CD4-positive, alpha-beta memory T cell (primary cell): ENCODE data around the gene GTF3C1. TPM values are rescaled to one million over a fixed set of nuclear protein-coding genes. Genes with fewer than 3 reads are reported as not detected.
A peak's percentile ranks its signal among the peaks of the same experiment; 100 is the strongest.

Experiments
- CTCF ChIA-PET: fragments of 350-600 bp; sonication (Branson Sonifier 250); formaldehyde crosslinking; loops from one replicate; lab custom pipeline; 2021; ENCODE audit warnings: inconsistent platforms; ENCODE audit not compliant: partially characterized antibody; lab: Charles Lee
- POLR2A ChIA-PET: fragments of 350-600 bp; sonication (Branson Sonifier 250); formaldehyde crosslinking; loops from one replicate; lab custom pipeline; 2021; ENCODE audit not compliant: partially characterized antibody; lab: Charles Lee
- DNase-seq, 5 donors: peaks; one replicate each; pipeline versions ENCODE4 v3.0.0 to v3.0.0-alpha.2; 2020 to 2022; ENCODE audit warnings: mixed read lengths in 1 of 5
- H3K27ac ChIP-seq: one replicate; pipeline ENCODE4 v1.7.0; 2013; ENCODE audit warnings: low read depth, low read length
- H3K27me3 ChIP-seq: 2 replicates; pipeline ENCODE4 v1.7.0; 2013; ENCODE audit warnings: mild to moderate bottlenecking, low read length, moderate library complexity; ENCODE audit not compliant: insufficient read depth
- H3K36me3 ChIP-seq: 2 replicates; pipeline ENCODE4 v1.7.0; 2013; ENCODE audit warnings: mild to moderate bottlenecking, low read length, moderate library complexity; ENCODE audit not compliant: insufficient read depth
- H3K4me1 ChIP-seq: 2 replicates; pipeline ENCODE4 v1.7.0; 2013; ENCODE audit warnings: mild to moderate bottlenecking, low read length, moderate library complexity; ENCODE audit not compliant: insufficient read depth
- H3K4me3 ChIP-seq, 2 donors: one replicate each; pipeline ENCODE4 v1.7.0; 2013; ENCODE audit warnings: low read length in 2 of 2, mild to moderate bottlenecking in 1 of 2
- H3K9me3 ChIP-seq, 2 donors: one replicate each; pipeline ENCODE4 v1.7.0; 2013; ENCODE audit warnings: low read length in 2 of 2, control low read depth in 1 of 2; ENCODE audit not compliant: control insufficient read depth in 1 of 2
- H3K27ac Mint-ChIP-seq, 7 donors: one replicate each; pipeline ENCODE4 v1.8.0; 2020 to 2021; ENCODE audit warnings: mixed read lengths in 7 of 7, mild to moderate bottlenecking in 6 of 7, inconsistent platforms in 3 of 7, moderate library complexity in 3 of 7
- H3K27me3 Mint-ChIP-seq, 2 donors: one replicate each; pipeline ENCODE4 v1.8.0; 2020 to 2021; ENCODE audit warnings: mixed read lengths in 2 of 2
- H3K36me3 Mint-ChIP-seq, 2 donors: one replicate each; pipeline ENCODE4 v1.8.0; 2020 to 2021; ENCODE audit warnings: mixed read lengths in 2 of 2, inconsistent platforms in 1 of 2, mild to moderate bottlenecking in 1 of 2
- H3K4me1 Mint-ChIP-seq, 4 donors: one replicate each; pipeline ENCODE4 v1.8.0; 2020 to 2021; ENCODE audit warnings: mixed read lengths in 4 of 4, mild to moderate bottlenecking in 1 of 4
- H3K4me3 Mint-ChIP-seq, 8 donors: one replicate each; pipeline ENCODE4 v1.8.0; 2020 to 2021; ENCODE audit warnings: mixed read lengths in 8 of 8, mild to moderate bottlenecking in 7 of 8, moderate library complexity in 6 of 8, inconsistent platforms in 3 of 8
- H3K9me3 Mint-ChIP-seq, 8 donors: one replicate each; pipeline ENCODE4 v1.8.0; 2020 to 2021; ENCODE audit warnings: mixed read lengths in 8 of 8, mild to moderate bottlenecking in 5 of 8, inconsistent platforms in 3 of 8, moderate library complexity in 1 of 8
- intact Hi-C: fragments of 100-400 bp; cut with micrococcal nuclease; formaldehyde crosslinking; loops from one replicate; pipeline ENCODE4 v1.15.1; 2023
- polyA plus RNA-seq, 2 donors: library from polyadenylated mRNA; unstranded; fragments of 300-500 nt; fragmentation: Illumina TruSeq; gene quantifications; one replicate each; pipeline ENCODE4 v1.2.3, GENCODE V29; 2021
- total RNA-seq, 2 experiments: library from RNA; stranded (reverse); gene quantifications; one replicate each; pipeline ENCODE4 v1.2.3, GENCODE V29; 2021

GTF3C1 gene
- total and polyA plus RNA-seq, 4 experiments from 2014 or later: 4.8 to 53.1 (median 39.5) TPM

GRCh38 chr16:27561216-27561615 lies 11.5 kb upstream of the GTF3C1 start:
- no peak for DNase-seq
- ChIA-PET CTCF (no interaction called here), POLR2A (no interaction called here)
- H3K27me3 ChIP-seq: no peaks in the 10 kb centered on the region
- H3K4me3 ChIP-seq: no peak overlapping the region
- peaks cover 0 to 3% (median 0%) of the 10 kb centered on the region in 8 donors for H3K9me3 Mint-ChIP-seq
- peaks cover 0 to 5% (median 1%) of the 10 kb centered on the region in 4 donors for H3K4me1 Mint-ChIP-seq
- peak overlapping the region in 1 of 8 donors; percentile 11 for H3K4me3 Mint-ChIP-seq
- H3K9me3 ChIP-seq: no peaks in the 10 kb centered on the region
- peaks cover 1 to 9% of the 10 kb centered on the region in 2 donors for H3K36me3 Mint-ChIP-seq
- H3K36me3 ChIP-seq: no peaks in the 10 kb centered on the region
- H3K27ac ChIP-seq: no peak overlapping the region
- intact Hi-C loops: no loop called here
- H3K4me1 ChIP-seq: no peaks in the 10 kb centered on the region
- H3K27ac Mint-ChIP-seq: peak overlapping the region in 1 of 7 donors; percentile 55
- H3K27me3 Mint-ChIP-seq: no peaks in the 10 kb centered on the region

GRCh38 chr16:27558932-27559331 lies 9.2 kb upstream of the GTF3C1 start:
- Mint-ChIP-seq H3K27me3 (no peaks in the 10 kb centered on the region), H3K36me3 (peaks cover 1 to 9% of the 10 kb centered on the region in 2 donors), H3K4me3 (no peak overlapping the region), H3K9me3 (peaks cover 0 to 3% (median 0%) of the 10 kb centered on the region in 8 donors), H3K27ac (no peak overlapping the region), H3K4me1 (peaks cover 0 to 5% (median 1%) of the 10 kb centered on the region in 4 donors)
- no peaks in the 10 kb centered on the region for H3K27me3 ChIP-seq
- no peak overlapping the region for H3K4me3 ChIP-seq
- ChIA-PET CTCF (no interaction called here), POLR2A (no interaction called here)
- intact Hi-C loops: no loop called here
- H3K4me1 ChIP-seq: no peaks in the 10 kb centered on the region
- H3K36me3 ChIP-seq: no peaks in the 10 kb centered on the region
- no peak for DNase-seq
- H3K9me3 ChIP-seq: no peaks in the 10 kb centered on the region
- no peak overlapping the region for H3K27ac ChIP-seq

- Mint-ChIP-seq H3K4me3 (no peak overlapping the region), H3K4me1 (peaks cover 0 to 5% (median 1%) of the 10 kb centered on the region in 4 donors), H3K27me3 (no peaks in the 10 kb centered on the region), H3K9me3 (peaks cover 0 to 3% (median 0%) of the 10 kb centered on the region in 8 donors), H3K36me3 (peaks cover 1 to 9% of the 10 kb centered on the region in 2 donors), H3K27ac (no peak overlapping the region)
- ChIA-PET POLR2A (no interaction called here), CTCF (no interaction called here)
- no peak overlapping the region for H3K4me3 ChIP-seq
- intact Hi-C loops: no loop called here
- H3K27me3 ChIP-seq: no peaks in the 10 kb centered on the region
- H3K4me1 ChIP-seq: no peaks in the 10 kb centered on the region
- H3K36me3 ChIP-seq: no peaks in the 10 kb centered on the region
- DNase-seq: no peak
- H3K9me3 ChIP-seq: no peaks in the 10 kb centered on the region
- H3K27ac ChIP-seq: no peak overlapping the region
Observed at GRCh38 chr16:27558434-27558833, 8.7 kb upstream of the GTF3C1 start.

- H3K9me3 Mint-ChIP-seq: peaks cover 0 to 3% (median 0%) of the 10 kb centered on the region in 8 donors
- H3K27ac Mint-ChIP-seq: peak overlapping the region in 1 of 7 donors; percentile 2
- Histone ChIP-seq H3K9me3 (no peaks in the 10 kb centered on the region), H3K27me3 (no peaks in the 10 kb centered on the region), H3K27ac (no peak overlapping the region), H3K36me3 (no peaks in the 10 kb centered on the region), H3K4me1 (no peaks in the 10 kb centered on the region), H3K4me3 (no peak overlapping the region)
- intact Hi-C loops: no loop called here
- H3K4me3 Mint-ChIP-seq: no peak overlapping the region
- POLR2A ChIA-PET: no interaction called here
- CTCF ChIA-PET: no interaction called here
- H3K27me3 Mint-ChIP-seq: no peaks in the 10 kb centered on the region
- H3K36me3 Mint-ChIP-seq: peaks cover 1 to 9% of the 10 kb centered on the region in 2 donors
- no peak for DNase-seq
- H3K4me1 Mint-ChIP-seq: peaks cover 0 to 2% (median under 1%) of the 10 kb centered on the region in 4 donors
Observed at GRCh38 chr16:27556471-27556870, 6.8 kb upstream of the GTF3C1 start.

GRCh38 chr16:27551036-27551435 lies 1.3 kb upstream of the GTF3C1 start:
- Mint-ChIP-seq H3K9me3 (peaks cover 0 to 2% (median 0%) of the 10 kb centered on the region in 8 donors), H3K27me3 (no peaks in the 10 kb centered on the region), H3K27ac (peak overlapping the region; percentile 97 to 100 (median 99)), H3K36me3 (peaks cover 4 to 19% of the 10 kb centered on the region in 2 donors), H3K4me1 (peaks cover 23 to 50% (median 36%) of the 10 kb centered on the region in 4 donors), H3K4me3 (peak overlapping the region; percentile 21 to 100 (median 98))
- DNase-seq: no peak
- peaks cover 1% of the 10 kb centered on the region for H3K36me3 ChIP-seq
- no peaks in the 10 kb centered on the region for H3K27me3 ChIP-seq
- no peaks in the 10 kb centered on the region for H3K9me3 ChIP-seq
- H3K27ac ChIP-seq: peak overlapping the region; percentile 84
- intact Hi-C loops: no loop called here
- CTCF ChIA-PET: no interaction called here
- POLR2A ChIA-PET: no interaction called here
- no peak overlapping the region for H3K4me3 ChIP-seq
- peaks cover 40% of the 10 kb centered on the region for H3K4me1 ChIP-seq

- CTCF ChIA-PET: no interaction called here
- peaks cover 6 to 19% of the 10 kb centered on the region in 2 donors for H3K36me3 Mint-ChIP-seq
- intact Hi-C loops: no loop called here
- H3K9me3 ChIP-seq: no peaks in the 10 kb centered on the region
- H3K4me1 Mint-ChIP-seq: peaks cover 23 to 51% (median 37%) of the 10 kb centered on the region in 4 donors
- peaks cover 0 to 2% (median 0%) of the 10 kb centered on the region in 8 donors for H3K9me3 Mint-ChIP-seq
- peak in 1 of 5 donors; percentile 1 for DNase-seq
- H3K4me3 Mint-ChIP-seq: peak overlapping the region; percentile 94 to 100 (median 98)
- POLR2A ChIA-PET: interaction anchor here (1.3 to 2.3 kb wide), 4 partner anchors 10 to 349 kb away, joined by 3 to 6 read pairs (median 5); no protein-coding TSS in a partner anchor
- H3K27ac Mint-ChIP-seq: peak overlapping the region; percentile 97 to 100 (median 99)
- peak overlapping the region; percentile 88 to 100 for H3K4me3 ChIP-seq
- H3K36me3 ChIP-seq: peaks cover 5% of the 10 kb centered on the region
- H3K4me1 ChIP-seq: peaks cover 40% of the 10 kb centered on the region
- no peaks in the 10 kb centered on the region for H3K27me3 ChIP-seq
- no peaks in the 10 kb centered on the region for H3K27me3 Mint-ChIP-seq
- peak overlapping the region; percentile 84 for H3K27ac ChIP-seq
Observed at GRCh38 chr16:27550582-27550920, 838 bp upstream of the GTF3C1 start.

GRCh38 chr16:27549464-27549745 lies 308 bp downstream of the GTF3C1 start:
- ChIA-PET CTCF (no interaction called here), POLR2A (interaction anchor here (0.8 to 2.3 kb wide), 9 partner anchors 9 to 348 kb away, joined by 3 to 7 read pairs (median 4); partner anchors contain the start of gene IL21R)
- Mint-ChIP-seq H3K27ac (peak overlapping the region; percentile 97 to 100 (median 99)), H3K4me1 (peaks cover 23 to 51% (median 37%) of the 10 kb centered on the region in 4 donors), H3K9me3 (peaks cover 0 to 2% (median 0%) of the 10 kb centered on the region in 8 donors), H3K36me3 (peaks cover 13 to 27% of the 10 kb centered on the region in 2 donors), H3K4me3 (peak overlapping the region; percentile 94 to 100 (median 98)), H3K27me3 (no peaks in the 10 kb centered on the region)
- intact Hi-C loops: loop anchor here (1.0 kb wide), 1 partner anchor 103 kb away; no protein-coding TSS in a partner anchor
- no peaks in the 10 kb centered on the region for H3K9me3 ChIP-seq
- peak overlapping the region; percentile 84 for H3K27ac ChIP-seq
- H3K4me3 ChIP-seq: peak overlapping the region; percentile 57 to 88
- DNase-seq: no peak
- H3K36me3 ChIP-seq: peaks cover 16% of the 10 kb centered on the region
- H3K27me3 ChIP-seq: no peaks in the 10 kb centered on the region
- H3K4me1 ChIP-seq: peaks cover 40% of the 10 kb centered on the region
